ENCODE data around the gene ARFIP2. TPM values are rescaled to one million over a fixed set of nuclear protein-coding genes. Genes with fewer than 3 reads are reported as not detected.
A peak's percentile ranks its signal among the peaks of the same experiment; 100 is the strongest.

ARFIP2 gene
- polyA plus RNA-seq, 3 donors: 71.9 to 80.8 (median 77.5) TPM

GRCh38 chr11:6455070-6455469 is 26.1 kb downstream of the ARFIP2 start:
- DNase-seq: no peak

DNA sequence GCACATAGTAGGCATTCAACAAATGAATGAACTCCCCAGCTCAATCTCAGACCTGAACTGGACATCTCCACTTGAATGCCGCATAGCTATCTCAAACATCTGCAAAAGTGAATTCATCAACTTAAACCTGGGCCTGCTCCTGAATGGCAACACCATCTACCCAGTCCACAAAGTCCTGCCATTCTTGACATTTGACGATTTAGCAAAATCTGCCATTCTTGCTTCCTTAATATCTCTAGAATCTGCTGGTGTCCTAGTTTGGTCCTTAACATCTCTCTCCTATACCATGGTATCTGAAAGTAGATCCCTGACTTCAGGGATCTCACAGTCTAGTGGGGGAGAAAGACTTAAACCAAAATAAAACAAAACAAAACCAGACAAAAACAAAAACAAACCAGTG is 28.0 kb downstream of the ARFIP2 start:
- no peak for DNase-seq

- DNase-seq: no peak
Measured at GRCh38 chr11:6452219-6452618, 28.9 kb downstream of the ARFIP2 start.

GRCh38 chr11:6448574-6448973 is 32.6 kb downstream of the ARFIP2 start:
- DNase-seq: no peak

DNA sequence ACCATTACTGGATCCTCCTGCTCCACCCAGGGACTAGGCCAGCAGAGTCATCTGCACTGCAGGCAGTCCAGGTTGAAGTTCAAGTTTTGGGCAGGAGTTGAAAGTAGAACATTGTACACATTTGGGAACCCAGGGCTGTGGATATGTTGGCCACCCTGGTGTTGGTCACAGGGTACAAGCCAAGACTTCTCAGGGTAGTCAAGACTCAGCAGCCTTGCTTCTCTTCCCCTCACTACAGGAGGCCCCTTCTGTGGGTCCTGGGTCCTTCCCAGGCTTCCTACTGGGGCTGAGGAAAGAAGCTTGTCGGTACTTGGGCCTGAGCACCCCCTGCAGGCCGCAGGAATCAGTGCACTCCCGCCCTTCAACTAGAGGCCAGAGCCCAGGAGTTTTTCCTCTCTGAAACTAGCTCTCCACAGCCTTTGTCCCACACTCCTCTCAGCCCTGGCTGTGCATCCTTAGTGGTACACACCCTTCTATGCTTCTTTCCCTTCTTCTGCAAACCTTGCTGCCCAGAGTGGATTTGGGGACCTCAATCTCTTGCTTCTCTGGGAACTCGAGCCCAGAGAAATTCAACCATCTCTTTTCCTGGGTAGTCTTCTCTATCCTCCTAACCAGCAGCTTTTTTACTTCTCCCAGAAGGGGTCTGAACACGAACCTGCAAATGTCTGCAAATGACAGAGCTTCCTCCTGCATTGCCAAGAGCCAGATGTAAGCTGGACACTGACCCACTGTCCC is 37.7 kb downstream of the ARFIP2 start:
- peak; percentile 21 for DNase-seq

- DNase-seq: no peak
Measured at GRCh38 chr11:6442441-6442840, 38.7 kb downstream of the ARFIP2 start.

- DNase-seq: no peak
Measured at GRCh38 chr11:6440906-6441358, 40.2 kb downstream of the ARFIP2 start, which contains the start of gene HPX. Gene HPX (minus strand): TSS chr11:6440987. CDS start chr11:6440963, 24 bp downstream.

- peak; percentile 51 for DNase-seq
Measured at GRCh38 chr11:6438979-6439571, 42.1 kb downstream of the ARFIP2 start.

DNA sequence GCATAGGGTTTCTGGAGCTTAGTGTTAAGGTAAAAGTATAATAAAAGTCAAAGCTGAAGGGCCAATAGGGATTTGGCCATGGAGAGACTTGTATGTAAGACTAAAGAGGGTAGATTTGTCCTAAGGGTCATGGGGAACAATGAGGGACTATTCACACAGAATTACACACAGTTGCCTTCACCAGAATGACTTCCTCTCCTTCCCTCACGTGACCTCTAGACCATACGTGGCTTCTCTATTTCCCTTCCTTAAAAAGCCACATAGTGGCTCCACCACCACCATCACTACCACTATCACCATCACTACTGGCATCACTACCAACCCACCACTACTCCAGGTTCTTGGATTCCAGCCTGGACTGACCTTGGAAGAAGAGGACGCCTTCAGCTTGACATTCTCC is 43.1 kb downstream of the ARFIP2 start:
- no peak for DNase-seq

GRCh38 chr11:6437423-6437822 is 43.7 kb downstream of the ARFIP2 start:
- DNase-seq: no peak

DNA sequence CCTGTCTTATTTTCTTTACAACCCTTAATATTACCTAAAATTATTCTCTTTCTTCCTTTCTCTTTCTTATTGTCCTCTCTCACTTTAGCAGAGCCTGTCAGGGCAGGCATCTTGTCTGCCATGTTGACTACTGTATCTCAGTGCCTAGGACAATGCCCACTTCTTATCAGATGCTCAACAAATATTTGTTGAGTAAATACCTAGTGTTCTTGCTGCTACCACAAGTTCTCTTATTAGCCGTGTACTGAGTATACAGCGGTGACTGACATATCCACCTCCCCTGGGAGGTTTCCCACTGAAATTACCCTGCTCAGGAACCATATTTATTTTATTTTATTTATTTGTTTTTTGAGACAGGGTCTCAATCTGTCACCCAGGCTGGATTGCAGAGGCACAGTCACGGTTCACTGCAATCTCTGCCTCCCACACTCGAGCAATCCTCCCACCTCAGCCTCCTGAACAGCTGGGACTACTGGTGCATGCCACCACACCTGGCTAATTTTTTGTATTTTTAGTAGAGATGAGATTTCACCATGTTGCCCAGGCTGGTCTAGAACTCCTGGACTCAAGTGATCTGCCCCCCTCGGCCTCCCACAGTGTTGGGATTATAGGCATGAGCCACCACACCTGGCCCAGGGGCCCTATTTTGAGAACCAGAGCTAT is 47.0 kb downstream of the ARFIP2 start:
- no peak for DNase-seq

- no peak for DNase-seq
Measured at GRCh38 chr11:6431861-6432260, 49.3 kb downstream of the ARFIP2 start.

- no peak for DNase-seq
Measured at GRCh38 chr11:6427516-6427915, 53.6 kb downstream of the ARFIP2 start.

Other genes with a start within 250 kb of the ARFIP2 start
- 10 to 100 TPM; 58.8 to 89.9 (median 72.2) TPM for gene FHIP1B, start 246.7 kb downstream of the ARFIP2 start, polyA plus RNA-seq (ENCODE audit: insufficient read length in 3 of 3)
- under 1 TPM; 0.23 to 0.82 (median 0.44) TPM for gene CNGA4, start 242.2 kb downstream of the ARFIP2 start, polyA plus RNA-seq (ENCODE audit: insufficient read length in 3 of 3)
- under 1 TPM; 0.43 to 0.77 (median 0.68) TPM for gene CCKBR, start 221.5 kb downstream of the ARFIP2 start, polyA plus RNA-seq (ENCODE audit: insufficient read length in 3 of 3)
- gene CAVIN3, start 160.8 kb downstream of the ARFIP2 start, polyA plus RNA-seq (ENCODE audit: insufficient read length in 3 of 3): 10 to 100 TPM; 16.1 to 22.2 (median 20.9) TPM
- 10 to 100 TPM; 34.0 to 38.1 (median 35.5) TPM for gene SMPD1, start 90.9 kb downstream of the ARFIP2 start, polyA plus RNA-seq (ENCODE audit: insufficient read length in 3 of 3)
- 10 to 100 TPM; 62.7 to 65.3 (median 63.1) TPM for gene APBB1, start 62.2 kb downstream of the ARFIP2 start, polyA plus RNA-seq (ENCODE audit: insufficient read length in 3 of 3)
- gene HPX, start 40.3 kb downstream of the ARFIP2 start, polyA plus RNA-seq (ENCODE audit: insufficient read length in 3 of 3): 1 to 10 TPM; 3.1 to 6.6 (median 6.4) TPM
- gene TRIM3, start 7.4 kb downstream of the ARFIP2 start, polyA plus RNA-seq (ENCODE audit: insufficient read length in 3 of 3): 10 to 100 TPM; 24.8 to 32.2 (median 28.3) TPM
- gene TIMM10B, start 170 bp upstream of the ARFIP2 start, polyA plus RNA-seq (ENCODE audit: insufficient read length in 3 of 3): 10 to 100 TPM; 36.4 to 43.8 (median 37.9) TPM
- 10 to 100 TPM in 2 of 3 donors, 1 to 10 TPM in 1; 5.9 to 13.2 (median 13.0) TPM for gene DNHD1, start 15.9 kb upstream of the ARFIP2 start, polyA plus RNA-seq (ENCODE audit: insufficient read length in 3 of 3)
- gene RRP8, start 122.3 kb upstream of the ARFIP2 start, polyA plus RNA-seq (ENCODE audit: insufficient read length in 3 of 3): 10 to 100 TPM; 17.5 to 29.9 (median 22.0) TPM
- 100 to 1,000 TPM; 159 to 167 (median 159) TPM for gene ILK, start 122.4 kb upstream of the ARFIP2 start, polyA plus RNA-seq (ENCODE audit: insufficient read length in 3 of 3)
- gene TAF10, start 130.9 kb upstream of the ARFIP2 start, polyA plus RNA-seq (ENCODE audit: insufficient read length in 3 of 3): 10 to 100 TPM; 68.8 to 96.0 (median 81.3) TPM
- gene TPP1, start 138.1 kb upstream of the ARFIP2 start, polyA plus RNA-seq (ENCODE audit: insufficient read length in 3 of 3): 100 to 1,000 TPM; 112 to 123 (median 120) TPM
- gene DCHS1, start 174.5 kb upstream of the ARFIP2 start, polyA plus RNA-seq (ENCODE audit: insufficient read length in 3 of 3): 10 to 100 TPM; 30.7 to 41.7 (median 40.5) TPM
- 10 to 100 TPM; 68.0 to 88.5 (median 79.3) TPM for gene MRPL17, start 202.0 kb upstream of the ARFIP2 start, polyA plus RNA-seq (ENCODE audit: insufficient read length in 3 of 3)

Data from renal pelvis (tissue), 4 donors.